Caco-2 (cell line): ENCODE results near the gene EPHB6. TPM values are rescaled to one million over a fixed set of nuclear protein-coding genes. Genes with fewer than 3 reads are reported as not detected.

Experiments
- BruUV-seq: library from RNA; stranded (reverse); fragments of 400-500 nt; replicated peaks from 2 replicates; lab custom pipeline; 2021; lab: Mats Ljungman, UMichigan
- CTCF ChIA-PET: fragments of 300-600 bp; sonication (Branson Sonifier 250); formaldehyde crosslinking; loops from one replicate; lab custom pipeline; 2022; ENCODE audit warnings: antibody characterized with exemption; lab: Charles Lee
- POLR2A ChIA-PET: fragments of 300-600 bp; sonication (Branson Sonifier 250); formaldehyde crosslinking; loops from one replicate; lab custom pipeline; 2022; ENCODE audit warnings: antibody characterized with exemption; lab: Charles Lee
- DNase-seq, 2 experiments: peaks; one replicate each; pipeline versions ENCODE4 v3.0.0 to v3.0.0-alpha.2; 2020 to 2022
- H3K27me3 ChIP-seq: replicated peaks from 2 replicates; pipeline ENCODE4 v1.6.0; 2011; ENCODE audit warnings: low read length; ENCODE audit not compliant: control insufficient read depth, insufficient read depth
- H3K36me3 ChIP-seq: 2 replicates; pipeline ENCODE4 v1.5.1; 2011; ENCODE audit warnings: low read length; ENCODE audit not compliant: control insufficient read depth, insufficient read depth
- H3K4me1 ChIP-seq: fragments of 250-450 bp; sonication (Bioruptor Pico); 2 replicates; pipeline ENCODE4 v1.5.1; 2020; ENCODE audit warnings: mild to moderate bottlenecking
- H3K4me3 ChIP-seq: 2 replicates; pipeline ENCODE4 v1.5.1; 2011; ENCODE audit warnings: low read depth, mild to moderate bottlenecking, control low read depth, low read length
- H3K9me3 ChIP-seq: fragments of 250-450 bp; sonication (Bioruptor Pico); 2 replicates; pipeline ENCODE4 v1.5.1; 2020; ENCODE audit warnings: mild to moderate bottlenecking, moderate library complexity
- H3K27ac Mint-ChIP-seq: one replicate; pipeline ENCODE4 v1.8.0; 2022; ENCODE audit warnings: mixed read lengths; ENCODE audit not compliant: unreplicated experiment
- H3K27me3 Mint-ChIP-seq: one replicate; pipeline ENCODE4 v1.8.0; 2022; ENCODE audit warnings: mixed read lengths; ENCODE audit not compliant: insufficient read depth, unreplicated experiment
- H3K36me3 Mint-ChIP-seq: one replicate; pipeline ENCODE4 v1.8.0; 2022; ENCODE audit warnings: mild to moderate bottlenecking, mixed read lengths; ENCODE audit not compliant: insufficient read depth, unreplicated experiment
- H3K4me1 Mint-ChIP-seq: one replicate; pipeline ENCODE4 v1.8.0; 2022; ENCODE audit warnings: low read depth, mixed read lengths; ENCODE audit not compliant: unreplicated experiment
- H3K4me3 Mint-ChIP-seq: one replicate; pipeline ENCODE4 v1.8.0; 2022; ENCODE audit warnings: mild to moderate bottlenecking, moderate library complexity, mixed read lengths; ENCODE audit not compliant: unreplicated experiment
- H3K9me3 Mint-ChIP-seq: one replicate; pipeline ENCODE4 v1.8.0; 2022; ENCODE audit warnings: mixed read lengths; ENCODE audit not compliant: unreplicated experiment
- intact Hi-C: fragments of 100-400 bp; cut with micrococcal nuclease; formaldehyde crosslinking; loops from one replicate; pipeline ENCODE4 v1.10.0; 2022; ENCODE audit not compliant: unreplicated experiment
- total RNA-seq: library from RNA; stranded (reverse); gene quantifications from 2 replicates; pipeline ENCODE4 v1.2.3, GENCODE V29; 2022
- TF ChIP-seq, protein P1 (sequence below), 2 experiments: fragments of 200-600 bp in 1 of 2; IDR thresholded peaks; 1 replicate in 1 of 2; 2 replicates in 1 of 2; pipeline versions ENCODE4 v1.5.1 to v1.8.0; 2011 to 2022; ENCODE audit warnings: antibody characterized with exemption in 1 of 2, control low read depth in 1 of 2, inconsistent platforms in 1 of 2, low read depth in 1 of 2, low read length in 1 of 2, mild to moderate bottlenecking in 1 of 2, moderate library complexity in 1 of 2; ENCODE audit not compliant: insufficient read depth in 1 of 2, severe bottlenecking in 1 of 2, unreplicated experiment in 1 of 2

Gene EPHB6
- total RNA-seq, 1 experiment from 2014 or later: 2.7 TPM

DNA sequence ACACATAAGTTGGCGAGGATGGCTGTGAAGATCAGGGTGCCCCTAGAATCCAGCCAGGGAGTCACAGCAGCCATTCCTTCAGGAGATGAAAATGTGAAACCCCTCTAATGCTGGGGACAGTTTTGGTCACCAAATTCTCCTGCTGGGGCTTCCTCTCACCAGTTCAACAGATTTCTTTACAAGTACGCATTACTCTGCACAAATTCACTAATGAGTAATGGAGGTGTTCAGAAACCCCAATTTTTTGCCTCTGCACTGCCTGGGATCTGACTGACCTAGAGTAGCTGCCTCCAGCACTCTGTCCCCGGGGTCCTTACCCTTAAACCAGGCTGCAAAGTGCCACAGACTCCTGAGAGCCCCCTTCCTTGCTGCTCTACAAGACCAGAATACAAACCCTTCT, 62.6 kb downstream of the EPHB6 start:
- POLR2A ChIA-PET: no interaction called here
- CTCF ChIA-PET: interaction anchor here (0.7 kb wide), 1 partner anchor 86 kb away, joined by 9 read pairs; no protein-coding TSS in a partner anchor
- no peaks in the 10 kb centered on the region for H3K36me3 ChIP-seq
- no peaks in the 10 kb centered on the region for H3K27me3 ChIP-seq
- no TSS peak for BruUV-seq
- TF ChIP-seq, protein P1, sequence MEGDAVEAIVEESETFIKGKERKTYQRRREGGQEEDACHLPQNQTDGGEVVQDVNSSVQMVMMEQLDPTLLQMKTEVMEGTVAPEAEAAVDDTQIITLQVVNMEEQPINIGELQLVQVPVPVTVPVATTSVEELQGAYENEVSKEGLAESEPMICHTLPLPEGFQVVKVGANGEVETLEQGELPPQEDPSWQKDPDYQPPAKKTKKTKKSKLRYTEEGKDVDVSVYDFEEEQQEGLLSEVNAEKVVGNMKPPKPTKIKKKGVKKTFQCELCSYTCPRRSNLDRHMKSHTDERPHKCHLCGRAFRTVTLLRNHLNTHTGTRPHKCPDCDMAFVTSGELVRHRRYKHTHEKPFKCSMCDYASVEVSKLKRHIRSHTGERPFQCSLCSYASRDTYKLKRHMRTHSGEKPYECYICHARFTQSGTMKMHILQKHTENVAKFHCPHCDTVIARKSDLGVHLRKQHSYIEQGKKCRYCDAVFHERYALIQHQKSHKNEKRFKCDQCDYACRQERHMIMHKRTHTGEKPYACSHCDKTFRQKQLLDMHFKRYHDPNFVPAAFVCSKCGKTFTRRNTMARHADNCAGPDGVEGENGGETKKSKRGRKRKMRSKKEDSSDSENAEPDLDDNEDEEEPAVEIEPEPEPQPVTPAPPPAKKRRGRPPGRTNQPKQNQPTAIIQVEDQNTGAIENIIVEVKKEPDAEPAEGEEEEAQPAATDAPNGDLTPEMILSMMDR (IDR thresholded peaks at IDR 0.05; ENCODE audit: insufficient read depth in 1 of 2, low read depth in 1 of 2, low read length in 1 of 2, severe bottlenecking in 1 of 2, unreplicated experiment in 1 of 2): no peak
- peaks cover 5% of the 10 kb centered on the region; the same call in 1 of the 2 replicates for H3K9me3 ChIP-seq
- peaks cover 30% of the 10 kb centered on the region for H3K4me1 ChIP-seq
- no peaks in the 10 kb centered on the region for H3K36me3 Mint-ChIP-seq
- peaks cover 22% of the 10 kb centered on the region for H3K4me1 Mint-ChIP-seq
- H3K27ac Mint-ChIP-seq: no peak overlapping the region
- H3K4me3 ChIP-seq: no peak overlapping the region
- H3K9me3 Mint-ChIP-seq: peaks cover 4% of the 10 kb centered on the region
- H3K27me3 Mint-ChIP-seq: no peaks in the 10 kb centered on the region
- no peak overlapping the region for H3K4me3 Mint-ChIP-seq
- intact Hi-C loops: no loop called here
- DNase-seq: no peak

DNA sequence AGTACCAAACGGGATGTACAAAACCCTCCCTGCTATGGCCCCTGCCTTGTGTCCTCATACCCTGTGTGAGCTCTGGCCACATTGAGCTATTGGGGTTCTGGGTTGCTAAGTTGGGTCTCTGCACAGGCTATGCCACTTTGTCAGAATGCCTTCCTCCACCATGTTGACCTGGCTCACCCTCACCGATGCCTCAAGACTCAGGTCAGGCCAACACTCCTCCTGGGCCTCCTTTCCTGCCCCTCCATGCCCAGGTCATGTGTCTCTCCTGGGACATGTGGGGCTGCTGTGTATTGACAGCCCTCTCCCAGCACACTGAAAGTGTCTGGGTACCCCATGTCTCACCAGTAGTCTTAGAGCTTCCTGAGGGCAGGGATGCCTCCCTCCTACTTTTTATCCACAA, 64.0 kb downstream of the EPHB6 start:
- no peaks in the 10 kb centered on the region for H3K27me3 ChIP-seq
- intact Hi-C loops: no loop called here
- no peak overlapping the region for H3K4me3 ChIP-seq
- BruUV-seq: no TSS peak
- no peaks in the 10 kb centered on the region for H3K9me3 ChIP-seq
- TF ChIP-seq, protein P1 (IDR thresholded peaks at IDR 0.05; ENCODE audit: insufficient read depth in 1 of 2, low read depth in 1 of 2, low read length in 1 of 2, severe bottlenecking in 1 of 2, unreplicated experiment in 1 of 2): no peak
- H3K36me3 Mint-ChIP-seq: no peaks in the 10 kb centered on the region
- H3K36me3 ChIP-seq: no peaks in the 10 kb centered on the region
- H3K4me1 ChIP-seq: peaks cover 30% of the 10 kb centered on the region
- H3K4me1 Mint-ChIP-seq: peaks cover 16% of the 10 kb centered on the region
- no peaks in the 10 kb centered on the region for H3K27me3 Mint-ChIP-seq
- H3K9me3 Mint-ChIP-seq: no peaks in the 10 kb centered on the region
- POLR2A ChIA-PET: no interaction called here
- CTCF ChIA-PET: no interaction called here
- DNase-seq: no peak
- H3K4me3 Mint-ChIP-seq: no peak overlapping the region
- peak overlapping the region; percentile 60 for H3K27ac Mint-ChIP-seq

DNA sequence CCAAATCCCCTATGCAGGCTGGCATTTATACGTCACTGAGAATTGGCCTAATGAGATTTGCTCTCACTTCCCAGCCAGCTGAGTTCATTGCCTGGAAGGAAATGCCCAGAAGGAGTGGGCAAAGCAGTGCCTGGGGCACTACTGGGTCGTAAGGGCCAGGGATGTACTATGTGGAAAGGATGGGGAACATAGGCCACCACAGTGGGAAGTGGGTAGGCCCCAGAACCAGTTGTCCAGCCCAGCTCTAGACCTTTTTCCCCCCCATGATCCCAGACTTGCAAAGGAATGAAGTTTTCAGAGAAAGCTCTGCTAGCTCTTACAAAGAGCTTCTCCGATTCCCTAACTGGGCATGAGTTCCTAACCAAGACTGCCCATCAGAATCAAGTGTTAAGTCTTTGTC, 64.8 kb downstream of the EPHB6 start:
- no peaks in the 10 kb centered on the region for H3K36me3 Mint-ChIP-seq
- no peak for DNase-seq
- TF ChIP-seq, protein P1 (IDR thresholded peaks at IDR 0.05; ENCODE audit: insufficient read depth in 1 of 2, low read depth in 1 of 2, low read length in 1 of 2, severe bottlenecking in 1 of 2, unreplicated experiment in 1 of 2): no peak
- no peaks in the 10 kb centered on the region for H3K36me3 ChIP-seq
- H3K4me1 ChIP-seq: peaks cover 23% of the 10 kb centered on the region
- no TSS peak for BruUV-seq
- peaks cover 11% of the 10 kb centered on the region for H3K4me1 Mint-ChIP-seq
- ChIA-PET CTCF (no interaction called here), POLR2A (no interaction called here)
- H3K9me3 Mint-ChIP-seq: no peaks in the 10 kb centered on the region
- no peaks in the 10 kb centered on the region for H3K27me3 Mint-ChIP-seq
- no peak overlapping the region for H3K4me3 Mint-ChIP-seq
- no peaks in the 10 kb centered on the region for H3K27me3 ChIP-seq
- H3K4me3 ChIP-seq: no peak overlapping the region
- no peaks in the 10 kb centered on the region for H3K9me3 ChIP-seq
- intact Hi-C loops: no loop called here
- peak overlapping the region; percentile 60 for H3K27ac Mint-ChIP-seq

Other genes with a start within 250 kb of the EPHB6 start
- 18.1 TPM in 2 replicates for gene PRSS1, start 105.6 kb upstream of the EPHB6 start, total RNA-seq
- gene PRSS2, start 84.1 kb upstream of the EPHB6 start, total RNA-seq: 8.8 and 9.3 TPM in 2 replicates
- 2.3 and 4.0 TPM in 2 replicates for gene TRPV6, start 30.7 kb downstream of the EPHB6 start, total RNA-seq
- not detected in 2 replicates for gene TRPV5, start 78.7 kb downstream of the EPHB6 start, total RNA-seq
- gene LLCFC1, start 84.4 kb downstream of the EPHB6 start, total RNA-seq: not detected in 2 replicates
- gene KEL, start 107.3 kb downstream of the EPHB6 start, total RNA-seq: 0.35 TPM in 1 of 2 replicates, not detected in the other
- not detected in 2 replicates for gene OR9A2, start 172.1 kb downstream of the EPHB6 start, total RNA-seq
- gene OR6V1, start 197.3 kb downstream of the EPHB6 start, total RNA-seq: not detected in 2 replicates